B cell (primary cell): Measurements from ENCODE around the gene CXorf66.

Experiments used
- EZH2 ChIP-seq: IDR thresholded peaks from 2 replicates; pipeline ENCODE4 v1.6.1; 2012; ENCODE audit warnings: borderline replicate concordance, low read depth, mild to moderate bottlenecking, moderate library complexity, low read length; ENCODE audit not compliant: insufficient read depth, poor library complexity, severe bottlenecking
- TF ChIP-seq, protein P1 (sequence below): fragments of 200-600 bp; IDR thresholded peaks from one replicate; pipeline ENCODE4 v1.8.0; 2022; ENCODE audit warnings: antibody characterized with exemption, mild to moderate bottlenecking

DNA sequence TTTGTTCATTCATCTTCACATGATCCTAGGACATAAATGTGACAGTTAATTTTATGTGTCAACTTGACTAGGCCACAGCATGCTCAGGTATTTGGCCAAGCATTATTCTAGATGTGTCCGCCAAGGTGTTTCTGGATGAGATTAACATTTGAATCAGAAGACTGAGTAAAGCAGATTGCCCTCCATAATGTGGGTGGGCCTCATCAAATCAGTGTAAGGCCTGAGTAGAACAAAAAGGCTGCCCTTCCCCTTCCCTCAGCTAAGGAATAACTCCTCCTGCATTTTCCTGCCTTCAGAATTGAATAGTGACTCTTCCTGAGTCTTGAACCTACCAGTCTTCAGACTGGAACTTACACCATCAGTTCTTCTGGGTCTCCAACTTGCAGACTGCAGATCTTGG, 50.9 kb downstream of the CXorf66 start:
- no peak for TF ChIP-seq EZH2
- TF ChIP-seq, protein P1, sequence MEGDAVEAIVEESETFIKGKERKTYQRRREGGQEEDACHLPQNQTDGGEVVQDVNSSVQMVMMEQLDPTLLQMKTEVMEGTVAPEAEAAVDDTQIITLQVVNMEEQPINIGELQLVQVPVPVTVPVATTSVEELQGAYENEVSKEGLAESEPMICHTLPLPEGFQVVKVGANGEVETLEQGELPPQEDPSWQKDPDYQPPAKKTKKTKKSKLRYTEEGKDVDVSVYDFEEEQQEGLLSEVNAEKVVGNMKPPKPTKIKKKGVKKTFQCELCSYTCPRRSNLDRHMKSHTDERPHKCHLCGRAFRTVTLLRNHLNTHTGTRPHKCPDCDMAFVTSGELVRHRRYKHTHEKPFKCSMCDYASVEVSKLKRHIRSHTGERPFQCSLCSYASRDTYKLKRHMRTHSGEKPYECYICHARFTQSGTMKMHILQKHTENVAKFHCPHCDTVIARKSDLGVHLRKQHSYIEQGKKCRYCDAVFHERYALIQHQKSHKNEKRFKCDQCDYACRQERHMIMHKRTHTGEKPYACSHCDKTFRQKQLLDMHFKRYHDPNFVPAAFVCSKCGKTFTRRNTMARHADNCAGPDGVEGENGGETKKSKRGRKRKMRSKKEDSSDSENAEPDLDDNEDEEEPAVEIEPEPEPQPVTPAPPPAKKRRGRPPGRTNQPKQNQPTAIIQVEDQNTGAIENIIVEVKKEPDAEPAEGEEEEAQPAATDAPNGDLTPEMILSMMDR = no peak
